HG03159 (cell line): Measurements from ENCODE around the gene ATOH7.
"Not testable (repeated sequence)": the region's sequence is repeated elsewhere in the genome, so short reads cannot be mapped to it uniquely, and the experiment has no call there.

ENCODE experiments used
- ATAC-seq: cut with Tn5 transposase; IDR thresholded peaks from one replicate; pipeline ENCODE4 v1.9.1; 2021; ENCODE audit warnings: mild to moderate bottlenecking, moderate library complexity; ENCODE audit not compliant: unreplicated experiment

The ATOH7 gene

DNA sequence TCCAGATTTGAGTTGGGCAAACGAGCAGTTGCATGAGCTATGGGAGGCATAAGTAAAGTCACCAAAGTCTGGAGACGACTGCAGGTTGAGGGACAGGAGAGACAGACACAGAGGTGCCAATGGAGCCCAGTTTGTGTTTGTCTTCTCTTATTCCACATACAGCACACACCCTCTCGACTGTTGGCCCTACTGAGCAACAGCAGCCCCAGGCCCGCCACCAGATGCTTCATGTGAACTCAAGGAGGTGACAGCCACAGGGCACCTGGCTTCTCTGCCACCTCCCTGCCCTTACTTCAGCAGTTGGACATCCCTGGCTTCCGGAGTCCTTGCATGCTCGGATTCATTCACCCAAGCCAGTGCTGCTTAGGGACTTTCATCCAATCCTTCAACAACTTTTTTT lies 6.5 kb upstream of the ATOH7 start:
- ATAC-seq, result no peak

DNA sequence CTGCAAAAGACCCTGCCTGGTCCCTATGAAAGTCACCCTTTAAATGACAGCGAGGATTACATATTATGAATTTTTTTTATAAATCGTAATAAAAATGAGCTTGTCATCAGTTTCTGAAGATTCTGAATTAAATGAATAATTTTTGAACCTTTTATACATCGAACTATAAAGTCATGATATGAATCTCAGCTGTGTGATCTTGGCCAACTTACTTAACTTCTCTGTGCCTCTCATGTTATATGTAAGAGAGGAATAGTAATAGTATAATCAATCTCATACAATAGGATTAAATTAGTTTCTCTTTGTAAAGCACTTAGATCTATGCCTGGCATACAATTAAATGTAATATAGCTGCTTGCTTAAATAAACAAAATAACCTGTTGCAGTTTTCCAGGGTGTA lies 5.3 kb upstream of the ATOH7 start:
- no peak for ATAC-seq

DNA sequence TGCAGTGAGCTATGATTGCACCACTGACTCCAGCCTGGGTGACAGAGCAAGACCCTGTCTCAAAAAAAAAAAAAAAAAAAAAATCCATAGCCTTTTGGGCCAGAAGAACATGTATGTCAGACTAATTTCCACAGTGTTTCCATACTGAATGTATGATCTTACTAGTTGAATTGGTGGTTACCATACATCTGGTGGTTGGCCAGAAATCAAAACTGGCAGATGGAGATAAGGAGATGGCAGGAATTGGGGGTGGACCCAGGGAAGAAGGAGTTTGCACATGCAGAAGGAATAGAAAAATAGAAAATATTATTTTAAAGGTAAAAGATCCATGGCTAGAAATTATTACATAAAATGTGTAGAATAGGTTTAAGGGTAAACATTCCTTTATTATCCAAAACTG lies 3.7 kb upstream of the ATOH7 start:
- no peak for ATAC-seq

DNA sequence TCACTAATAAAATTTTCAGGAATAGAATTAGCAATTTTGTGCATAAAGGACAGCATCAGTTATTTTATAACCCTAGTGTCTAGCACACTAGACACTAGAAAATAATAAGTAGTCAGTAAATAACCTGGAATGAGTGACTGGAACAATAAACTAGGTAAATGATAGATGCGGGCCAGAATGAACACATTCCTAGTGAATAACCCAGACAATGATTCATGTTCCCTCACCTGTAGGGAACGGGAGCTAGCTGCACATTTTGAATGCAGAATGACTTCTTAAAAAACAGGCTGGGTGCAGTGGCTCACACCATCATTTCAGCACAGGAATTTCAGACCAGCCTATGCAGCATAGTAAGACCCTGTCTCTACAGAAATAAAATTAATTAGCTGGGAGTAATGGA lies 3.2 kb upstream of the ATOH7 start:
- ATAC-seq, result no peak

DNA sequence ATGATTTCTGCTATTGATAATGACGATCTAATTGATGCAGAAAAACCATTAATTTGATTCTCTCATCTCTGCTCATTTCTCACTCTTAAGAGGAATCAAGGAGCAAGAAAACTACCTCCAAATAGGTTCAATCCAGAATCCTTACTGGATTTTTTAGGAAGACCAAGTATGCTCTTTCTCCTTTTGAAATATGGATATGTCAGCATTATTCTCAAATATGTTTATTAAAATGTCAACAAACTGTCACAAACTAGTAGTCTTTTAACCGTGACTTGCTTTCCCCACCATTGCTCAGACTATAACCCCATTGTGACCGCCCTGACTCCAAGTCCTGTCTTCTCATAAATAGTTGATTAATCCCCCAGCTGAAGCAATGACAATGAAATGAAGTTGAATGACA lies 1.1 kb upstream of the ATOH7 start:
- ATAC-seq, result no peak

DNA sequence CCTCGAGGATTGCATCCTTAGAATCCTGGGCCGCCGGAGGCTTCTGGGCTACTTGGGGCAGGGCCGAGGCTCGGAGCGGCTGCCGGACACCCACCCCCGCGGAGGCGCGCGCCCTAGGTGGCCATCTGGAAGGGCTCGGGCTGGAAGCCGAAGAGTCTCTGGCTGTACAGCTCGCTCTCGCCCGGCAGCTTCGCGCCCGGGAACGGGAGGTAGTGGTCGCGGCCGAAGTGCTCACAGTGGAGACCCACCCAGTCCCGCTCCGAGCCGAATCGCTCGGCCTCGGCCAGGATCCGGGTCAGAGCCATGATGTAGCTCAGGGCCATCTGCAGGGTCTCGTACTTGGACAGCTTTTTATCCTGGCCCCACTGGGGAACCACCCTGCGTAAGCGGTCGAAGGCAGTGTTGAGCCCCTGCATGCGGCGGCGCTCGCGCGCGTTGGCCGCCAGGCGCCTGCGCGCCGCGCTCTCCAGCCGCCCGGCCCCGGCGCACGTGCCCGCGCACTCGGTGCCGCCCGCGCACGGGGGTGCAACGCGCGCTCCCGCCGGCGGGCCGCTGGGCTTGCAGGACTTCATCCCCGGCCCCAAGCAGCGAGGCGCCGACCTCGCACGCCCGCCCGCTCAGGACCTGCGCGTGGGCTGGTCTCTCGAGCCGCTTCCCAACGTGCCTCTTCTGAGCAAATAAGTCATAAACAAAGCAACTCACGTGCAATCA lies 652 bp downstream of the ATOH7 start:
- ATAC-seq, result peak; percentile 89

DNA sequence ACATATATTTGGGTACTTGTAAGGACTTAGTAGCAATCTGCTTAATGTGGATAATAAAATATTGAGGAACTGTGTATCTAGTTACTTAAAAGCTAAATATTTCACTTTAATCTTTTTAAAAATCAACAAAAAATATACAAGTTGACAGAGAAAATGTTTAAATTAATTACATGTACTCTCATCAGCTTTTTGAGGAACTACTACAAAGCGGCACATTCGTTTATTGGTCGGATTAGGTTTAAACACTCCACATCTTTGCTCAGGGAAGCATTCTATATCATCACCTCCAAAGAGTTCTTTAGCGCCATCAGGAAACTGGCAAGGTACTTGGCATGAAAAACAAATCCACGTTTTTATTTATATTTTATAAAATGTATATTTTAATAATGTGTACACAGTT lies 1.6 kb downstream of the ATOH7 start:
- no peak for ATAC-seq

DNA sequence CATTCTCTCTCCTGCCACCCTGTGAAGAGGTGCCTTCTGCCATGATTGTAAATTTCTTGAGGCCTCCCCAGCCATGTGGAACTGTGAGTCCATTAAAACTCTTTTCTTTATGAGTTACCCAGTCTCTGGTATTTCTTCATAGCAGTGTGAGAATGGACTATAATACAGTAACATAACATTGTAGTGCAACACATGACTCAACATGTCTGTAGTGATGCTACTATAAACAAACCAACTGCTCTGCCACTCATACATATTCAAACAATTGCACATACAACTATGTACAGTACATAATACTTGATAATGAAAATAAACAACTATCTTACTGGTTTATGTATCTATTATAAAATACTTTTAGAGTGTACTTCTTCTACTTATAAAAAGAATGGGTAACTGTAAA lies 7.1 kb downstream of the ATOH7 start:
- ATAC-seq, result no peak

DNA sequence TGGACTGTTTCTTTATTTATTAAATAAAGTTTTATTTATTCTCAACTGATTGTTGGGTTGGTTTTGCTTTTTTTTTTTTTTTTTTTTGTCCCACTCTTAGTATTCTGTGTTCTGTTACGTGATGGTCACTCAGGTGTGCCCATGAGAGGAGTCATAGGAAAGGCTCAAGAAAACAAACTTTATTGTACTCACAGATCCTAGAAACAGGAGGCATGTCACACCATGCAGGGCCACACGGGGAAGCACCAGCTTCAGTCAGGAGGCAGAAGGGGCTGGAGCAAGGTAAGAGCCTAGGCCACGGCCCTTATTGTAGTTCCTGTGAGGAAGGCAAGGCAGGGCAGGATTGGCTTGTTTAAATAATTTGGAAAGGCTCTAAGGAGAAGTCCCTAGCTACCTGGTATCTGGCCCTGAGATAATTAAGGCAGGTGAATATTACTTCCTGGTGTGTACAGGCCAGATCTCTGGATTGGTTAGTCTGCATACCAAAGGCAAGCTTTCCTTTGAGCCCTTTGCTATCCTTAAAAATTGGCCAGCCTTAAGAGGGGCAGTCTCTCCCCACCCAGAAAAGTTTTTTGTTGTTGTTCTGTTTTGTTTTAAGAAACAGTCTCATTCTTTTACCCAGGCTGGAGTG lies 8.3 kb downstream of the ATOH7 start:
- no peak for ATAC-seq

DNA sequence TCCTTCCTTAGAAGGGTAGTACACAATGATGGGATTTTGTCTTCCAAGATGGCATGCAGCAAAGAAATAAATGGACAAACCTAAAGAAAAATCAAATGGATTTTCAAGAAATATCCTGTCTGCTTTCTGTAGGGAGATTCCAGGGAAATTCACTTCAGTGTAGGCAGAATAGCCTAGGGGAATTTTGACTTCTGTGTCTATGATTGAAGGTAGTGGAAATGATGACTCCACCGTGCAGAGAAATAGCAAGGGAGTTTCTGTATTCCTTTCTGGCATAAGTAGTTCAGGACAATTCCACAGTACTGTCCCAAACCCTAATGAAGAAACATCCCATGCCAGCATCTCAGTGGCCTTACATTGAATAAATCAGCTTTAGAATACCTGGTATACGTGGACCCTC lies 9.5 kb downstream of the ATOH7 start:
- ATAC-seq, result no peak

DNA sequence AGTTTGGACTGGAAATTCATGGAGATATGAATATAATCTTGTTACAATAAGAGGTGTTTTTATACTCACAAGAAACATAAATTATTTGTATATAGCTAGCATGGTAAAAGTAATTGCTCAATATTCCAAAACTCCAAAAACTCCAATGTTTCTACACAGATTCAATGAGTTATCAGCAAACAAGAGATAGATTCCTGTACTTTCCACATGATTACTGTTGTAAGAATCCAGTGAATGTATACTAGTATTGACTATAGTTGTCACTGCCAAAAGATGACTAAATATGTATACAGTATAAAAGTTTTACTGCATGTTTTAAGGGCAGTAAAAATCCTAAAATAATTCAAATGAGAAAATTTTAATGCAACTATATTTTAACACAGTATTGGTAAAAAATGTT lies 10.7 kb downstream of the ATOH7 start:
- ATAC-seq, result no peak

DNA sequence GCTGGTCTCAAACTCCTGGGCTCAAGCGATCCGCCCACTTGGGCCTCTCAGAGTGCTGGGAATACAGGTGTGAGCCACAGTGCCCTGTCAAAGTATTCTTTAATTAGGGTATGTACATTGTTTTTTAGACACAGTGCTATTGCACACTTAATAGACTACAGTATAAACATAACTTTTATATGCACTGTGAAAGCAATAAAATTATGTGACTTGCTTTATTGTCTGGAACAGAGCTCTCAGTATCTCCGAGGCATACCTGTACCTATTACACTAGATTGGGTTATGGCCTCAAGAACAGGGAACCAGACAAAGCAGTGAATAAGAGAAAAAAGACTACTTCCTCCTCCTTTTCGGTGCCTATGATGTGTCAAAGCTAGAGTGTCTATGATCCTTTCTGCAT lies 13.1 kb downstream of the ATOH7 start:
- no peak for ATAC-seq

DNA sequence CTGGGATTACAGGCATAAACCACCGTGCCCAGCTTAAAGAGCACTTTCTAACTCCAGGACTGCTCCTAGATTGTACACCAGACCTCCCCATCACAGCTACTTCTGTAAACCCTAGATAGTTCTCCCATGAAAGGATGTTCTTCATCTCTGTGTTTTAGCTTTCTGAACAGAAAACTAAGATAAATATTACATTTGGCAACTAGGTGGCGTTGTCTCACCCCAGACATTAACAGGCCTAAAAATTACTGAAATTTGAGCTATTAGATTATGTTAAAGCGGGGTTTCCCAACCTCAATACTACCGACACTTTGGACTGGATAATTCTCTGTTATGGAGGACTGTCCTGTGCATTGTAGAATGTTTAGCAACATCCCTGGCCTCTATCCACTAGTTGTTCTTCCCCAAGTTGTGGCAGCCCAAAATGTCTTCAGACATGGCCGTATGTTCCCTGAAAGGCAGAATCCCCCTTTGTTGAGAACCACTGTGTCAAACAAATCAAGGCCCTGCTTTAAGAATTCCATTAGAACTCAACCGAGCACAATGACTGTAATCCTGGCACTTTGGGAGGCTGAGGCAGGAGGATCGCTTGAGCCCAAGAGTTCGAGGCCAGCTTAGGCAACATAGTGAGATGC lies 19.1 kb downstream of the ATOH7 start:
- no peak for ATAC-seq

DNA sequence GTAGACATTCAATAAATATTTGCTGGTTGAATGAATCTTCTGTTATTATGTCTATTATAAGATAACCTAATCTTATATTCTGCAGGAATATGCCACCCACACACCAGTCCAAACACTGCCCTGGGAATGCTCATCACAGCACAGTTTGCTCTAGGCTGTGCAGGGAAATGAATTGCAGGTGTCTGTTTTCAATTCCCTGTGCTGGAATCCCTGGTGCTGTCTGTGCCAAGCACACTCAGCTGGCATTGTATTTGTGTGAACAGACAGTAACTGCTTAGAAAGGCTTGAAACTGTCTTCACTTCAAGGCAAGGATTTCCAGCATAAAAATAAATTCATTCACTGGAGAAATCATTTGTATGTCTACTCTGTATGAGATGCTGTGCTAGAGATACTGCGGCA lies 20.2 kb downstream of the ATOH7 start:
- no peak for ATAC-seq

DNA sequence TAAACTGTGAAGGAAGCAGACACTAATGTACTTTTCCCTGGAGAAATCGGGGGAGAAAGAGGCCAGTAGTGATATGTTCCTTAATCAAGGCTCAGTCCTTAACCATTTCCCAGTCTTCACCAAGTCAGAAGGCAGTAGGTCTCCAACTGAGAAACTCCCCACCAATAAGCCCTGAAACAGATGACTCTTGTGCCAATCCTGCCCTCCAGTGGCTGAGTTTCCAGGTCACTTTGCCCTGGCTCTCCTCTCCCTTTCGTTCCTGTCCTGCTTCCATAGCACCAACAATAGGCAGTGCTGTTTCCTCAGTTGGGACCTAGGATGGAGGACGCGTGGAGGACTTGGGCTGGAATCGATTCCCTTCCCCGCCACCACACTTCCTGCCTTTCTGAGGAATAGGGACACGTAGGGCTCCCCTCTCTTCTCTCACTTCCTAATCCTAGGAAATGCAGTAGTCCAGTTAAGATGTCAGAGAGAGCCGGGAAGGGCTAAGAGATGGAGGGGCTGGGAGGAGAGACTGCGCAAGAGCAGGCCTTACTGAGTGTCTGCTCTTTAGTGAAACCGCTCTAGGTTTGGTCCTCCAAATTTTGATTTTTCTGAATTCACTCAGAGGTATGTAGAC lies 23.4 kb downstream of the ATOH7 start:
- ATAC-seq, result peak; percentile 56

DNA sequence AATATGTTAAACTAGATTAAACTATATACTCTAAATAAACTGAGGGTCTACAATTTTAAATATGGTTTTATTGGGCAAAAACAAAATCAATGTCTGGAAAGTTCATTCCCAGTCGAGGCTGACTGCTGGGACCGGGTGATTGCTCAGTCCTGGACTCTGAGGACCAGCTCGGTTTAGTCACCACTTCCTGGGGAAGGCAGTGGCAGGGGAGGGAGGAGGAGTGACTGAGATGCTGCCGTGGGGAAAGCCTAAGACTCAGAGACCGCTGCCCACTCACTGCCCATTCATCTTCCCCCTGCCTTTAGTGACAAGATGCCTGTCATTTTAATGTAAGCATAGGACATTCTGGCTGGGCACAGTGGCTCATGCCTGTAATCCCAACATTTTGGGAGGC lies 29.0 kb downstream of the ATOH7 start:
- no peak for ATAC-seq

DNA sequence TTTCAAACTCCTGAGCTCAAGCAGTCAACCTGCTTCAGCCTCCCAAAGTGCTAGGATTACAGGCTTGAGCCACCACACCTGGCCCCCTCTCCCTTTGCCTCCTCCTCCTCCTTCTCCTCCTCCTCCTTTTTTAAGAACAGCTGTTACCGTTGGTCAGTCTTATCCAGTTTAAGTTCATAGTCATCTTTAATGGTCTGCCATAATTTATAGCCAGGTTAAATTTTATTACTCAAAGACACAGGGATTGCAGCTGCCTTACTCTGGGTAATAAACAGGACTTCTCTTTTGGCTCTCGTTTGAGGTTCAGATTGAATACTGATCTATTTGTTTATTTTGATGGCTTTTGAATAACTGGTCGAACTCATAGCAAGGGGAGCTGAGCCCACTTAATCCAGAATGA lies 35.2 kb downstream of the ATOH7 start:
- ATAC-seq, result no peak

DNA sequence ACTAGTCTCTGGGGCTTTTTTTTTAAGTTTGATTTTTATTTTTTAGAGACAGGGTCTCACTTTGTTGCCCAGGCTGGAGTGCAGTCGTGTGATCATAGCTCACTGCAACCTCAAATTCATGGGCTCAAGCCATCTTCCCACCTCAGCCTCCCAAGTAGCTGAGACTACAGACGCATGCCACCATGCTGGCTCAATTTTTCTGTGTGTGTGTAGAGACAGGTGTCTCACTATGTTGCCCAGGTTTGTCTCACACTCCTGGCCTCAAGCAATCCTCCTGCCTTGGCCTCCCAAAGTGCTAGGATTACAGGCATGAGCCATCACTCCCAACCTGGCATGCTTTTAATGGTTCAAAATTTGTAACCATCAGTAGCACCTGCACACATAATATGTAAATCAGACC lies 36.1 kb downstream of the ATOH7 start:
- ATAC-seq, result not testable (repeated sequence)

DNA sequence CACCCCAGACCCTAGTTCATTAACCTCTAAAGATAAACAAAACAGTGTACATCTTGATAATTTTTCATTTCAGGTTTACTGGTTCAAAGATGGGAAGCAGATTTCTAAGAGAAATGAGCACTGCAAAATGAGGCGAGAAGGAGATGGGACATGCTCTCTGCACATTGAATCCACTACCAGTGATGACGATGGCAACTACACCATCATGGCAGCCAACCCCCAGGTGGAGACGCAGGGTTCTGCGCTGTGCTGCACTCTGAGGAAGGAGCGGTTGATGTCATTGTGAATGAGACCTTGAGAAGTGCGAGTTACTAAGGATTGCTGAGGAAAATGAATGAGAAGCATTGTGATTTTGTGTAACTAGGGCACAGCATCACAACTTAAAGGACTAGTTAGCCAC lies 37.6 kb downstream of the ATOH7 start:
- ATAC-seq, result no peak

DNA sequence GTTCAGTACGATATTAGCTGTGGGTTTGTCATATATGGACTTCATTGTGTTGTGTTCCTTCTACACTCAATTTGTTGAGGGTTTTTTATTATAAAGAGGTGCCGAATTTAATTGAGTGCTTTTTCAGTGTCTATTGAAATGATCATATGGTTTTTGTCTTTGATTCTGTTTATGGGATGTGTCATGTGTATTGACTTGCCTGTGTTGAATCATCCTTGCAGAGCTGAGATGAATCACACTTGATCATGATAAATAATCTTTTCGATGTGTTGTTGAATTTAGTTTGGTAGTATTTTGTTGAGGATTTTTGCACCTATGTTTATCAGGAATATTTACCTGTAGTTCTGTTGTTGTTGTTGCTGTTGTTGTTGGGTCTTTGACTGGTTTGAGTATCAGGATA lies 39.8 kb downstream of the ATOH7 start:
- no peak for ATAC-seq

DNA sequence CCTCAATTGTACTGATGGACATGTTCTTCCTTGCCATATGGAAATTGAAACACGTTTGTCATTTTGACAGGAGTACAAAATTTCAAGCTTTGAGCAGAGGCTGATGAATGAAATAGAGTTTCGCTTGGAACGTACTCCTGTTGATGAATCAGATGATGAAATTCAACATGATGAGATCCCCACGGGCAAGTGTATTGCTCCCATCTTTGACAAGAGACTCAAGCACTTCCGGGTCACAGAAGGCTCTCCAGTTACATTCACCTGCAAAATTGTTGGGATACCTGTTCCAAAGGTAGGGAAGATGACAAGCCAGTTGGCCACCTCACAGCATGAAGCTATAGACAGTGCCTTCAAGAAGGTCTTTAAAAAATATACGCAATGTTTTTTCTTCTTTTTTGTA lies 43.1 kb downstream of the ATOH7 start:
- no peak for ATAC-seq

DNA sequence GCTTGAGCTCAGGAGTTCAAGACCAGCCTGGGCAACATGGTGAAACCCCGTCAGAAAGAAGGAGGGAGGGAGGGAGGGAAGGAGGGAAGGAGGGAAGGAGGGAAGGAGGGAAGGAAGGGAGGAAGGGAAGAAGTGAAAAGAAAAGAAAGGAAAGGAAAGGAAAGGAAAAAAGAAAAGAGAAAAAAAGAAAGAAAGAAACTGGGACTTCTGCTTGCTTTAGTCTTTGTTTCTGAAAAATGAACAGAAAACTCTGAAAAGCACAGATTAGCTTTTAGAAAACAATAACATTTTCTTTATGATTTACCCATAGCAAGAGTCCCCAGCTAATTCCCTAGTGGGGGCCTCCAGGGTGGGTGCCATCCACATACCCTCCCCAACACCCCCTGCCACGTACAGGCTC lies 46.8 kb downstream of the ATOH7 start:
- ATAC-seq, result no peak
